HG02623 (cell line): ENCODE data around the gene SGK1.
"Not testable (repeated sequence)": the region's sequence is repeated elsewhere in the genome, so short reads cannot be mapped to it uniquely, and the experiment has no call there.

Source experiments
- ATAC-seq: cut with Tn5 transposase; IDR thresholded peaks from one replicate; pipeline ENCODE4 v1.9.1; 2021; ENCODE audit warnings: moderate library complexity; ENCODE audit not compliant: unreplicated experiment

Gene SGK1

DNA sequence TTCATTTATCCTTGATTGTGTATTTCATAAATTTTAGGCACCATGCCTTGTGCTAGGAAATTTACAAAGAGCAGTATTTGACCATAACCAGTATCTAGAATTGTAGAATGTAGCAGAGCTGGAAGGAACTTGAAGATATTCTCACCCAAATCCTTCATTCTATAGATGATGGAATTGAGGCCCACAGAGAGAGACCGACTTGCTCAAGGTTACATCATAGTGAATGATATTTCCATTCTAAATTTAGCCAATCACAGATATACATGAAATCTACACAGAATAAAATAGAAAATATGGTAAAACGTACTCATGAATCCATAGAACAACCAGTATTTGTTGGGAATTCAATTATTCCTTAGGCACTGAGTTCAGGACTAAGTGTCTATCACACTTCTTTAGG, 10.9 kb upstream of the SGK1 start:
- ATAC-seq: no peak

DNA sequence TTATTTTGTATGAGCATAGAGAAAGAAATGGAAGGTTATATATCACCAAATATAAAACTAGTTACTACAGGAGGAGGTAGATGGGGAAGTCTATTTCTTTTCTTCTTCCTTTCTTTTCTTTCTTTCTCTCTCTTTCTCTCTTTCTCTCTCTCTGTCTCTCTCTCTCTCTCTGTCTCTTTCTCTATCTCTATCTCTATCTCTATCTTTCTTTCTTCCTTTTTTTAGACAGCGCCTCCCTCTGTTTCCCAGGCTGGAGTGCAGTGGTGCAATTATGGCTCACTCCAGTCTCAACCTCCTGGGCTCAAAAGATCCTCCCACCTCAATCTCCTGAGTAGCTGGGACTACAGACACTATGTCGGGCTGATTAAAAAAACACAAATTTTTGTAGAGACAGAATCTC, 10.2 kb upstream of the SGK1 start:
- no peak for ATAC-seq

DNA sequence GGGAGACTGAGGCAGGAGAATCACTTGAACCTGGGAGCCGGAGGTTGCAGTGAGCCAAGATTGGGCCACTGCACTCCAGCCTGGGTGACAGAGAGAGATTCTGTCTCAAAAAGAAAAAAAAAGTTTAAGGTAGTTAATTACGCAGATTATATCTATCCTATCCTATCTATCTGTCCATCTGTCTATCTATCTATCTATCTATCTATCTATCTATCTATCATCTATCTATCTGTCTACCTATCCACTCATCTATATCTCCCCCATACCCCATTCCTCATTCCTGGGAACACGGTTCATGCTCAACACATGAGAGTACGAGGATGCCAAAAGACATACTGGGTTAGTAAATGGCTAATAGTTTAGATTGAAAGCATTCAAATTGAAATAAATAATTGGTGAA, 8.3 kb upstream of the SGK1 start:
- not testable (repeated sequence) for ATAC-seq

DNA sequence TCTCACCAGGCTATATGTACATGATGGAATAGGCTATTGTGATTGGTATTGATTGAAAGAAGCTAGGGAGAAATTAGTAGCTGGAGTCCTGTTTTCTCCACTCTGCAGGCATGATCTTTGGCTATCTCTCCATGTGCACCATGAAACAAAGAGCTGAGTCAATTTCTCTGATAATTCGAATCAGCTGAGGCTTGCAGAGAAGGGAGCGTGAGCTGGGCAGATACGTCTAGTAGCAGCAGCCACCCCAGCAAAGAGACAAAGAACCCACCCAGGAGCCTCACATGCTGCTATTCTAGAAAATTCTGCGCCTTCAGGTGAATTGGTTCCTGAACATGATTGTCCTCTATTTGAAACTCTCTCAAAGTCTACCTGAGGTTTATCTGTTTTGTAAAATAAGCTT, 6.9 kb upstream of the SGK1 start:
- ATAC-seq: no peak

DNA sequence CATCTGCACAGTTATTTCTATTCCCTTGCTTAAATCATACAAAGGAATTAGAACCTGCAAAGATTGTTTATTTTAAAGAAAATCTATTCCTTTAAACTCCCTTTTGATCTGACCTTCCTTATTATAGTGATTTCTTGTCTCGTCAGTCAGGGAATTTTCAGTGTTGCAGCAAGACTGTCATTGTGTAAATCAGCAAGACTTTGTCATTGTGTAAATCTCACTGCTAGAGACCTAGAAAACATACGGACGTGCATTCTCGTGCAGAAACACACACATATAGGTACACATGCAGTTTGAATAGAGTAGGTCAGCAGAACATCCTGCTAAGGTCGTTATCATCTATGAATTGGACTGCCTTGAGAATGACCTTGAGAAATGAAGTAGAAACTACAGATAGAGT, 6.2 kb upstream of the SGK1 start:
- ATAC-seq: no peak

DNA sequence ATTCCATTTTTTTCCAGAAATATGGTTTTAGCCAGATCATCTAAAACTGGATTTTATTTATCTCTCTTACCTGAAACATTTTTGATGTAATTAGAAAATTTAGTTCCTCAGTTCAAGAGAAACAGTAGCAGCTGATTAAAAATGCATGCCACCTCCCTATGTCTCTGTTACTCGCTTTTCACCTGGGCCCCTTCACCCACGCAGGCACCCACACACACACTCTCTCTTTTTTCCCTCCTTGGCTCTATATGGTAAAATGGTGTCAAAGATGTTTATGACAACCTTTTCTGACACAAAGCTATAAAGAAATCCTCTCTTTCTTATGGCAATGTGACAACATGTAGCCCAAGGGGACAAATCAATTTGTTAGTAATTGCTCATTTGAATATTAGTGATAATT, 5.8 kb upstream of the SGK1 start:
- no peak for ATAC-seq

GRCh38 chr6:134323294-134323693, 5.4 kb upstream of the SGK1 start:
- ATAC-seq: no peak

DNA sequence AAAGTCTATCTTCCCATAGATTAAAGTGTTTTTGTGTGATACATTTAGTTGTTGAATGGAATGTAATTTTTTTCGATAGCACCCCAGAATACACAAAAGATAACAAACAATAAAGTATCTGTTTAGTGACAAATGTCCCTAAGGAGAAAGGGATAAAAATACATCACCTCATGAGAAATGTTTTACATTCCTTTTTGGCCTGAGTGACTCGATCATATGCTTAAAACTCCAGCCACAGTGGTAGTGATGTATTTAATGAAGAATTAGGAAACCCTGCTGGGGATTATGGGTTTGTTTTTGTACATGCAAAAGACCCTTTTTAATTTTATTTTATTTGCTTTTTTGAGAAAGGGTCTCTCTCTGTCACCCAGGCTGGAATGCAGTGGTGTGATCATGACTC, 4.3 kb upstream of the SGK1 start:
- ATAC-seq: no peak

- ATAC-seq: no peak
Observed at GRCh38 chr6:134321246-134321645, 3.3 kb upstream of the SGK1 start.

DNA sequence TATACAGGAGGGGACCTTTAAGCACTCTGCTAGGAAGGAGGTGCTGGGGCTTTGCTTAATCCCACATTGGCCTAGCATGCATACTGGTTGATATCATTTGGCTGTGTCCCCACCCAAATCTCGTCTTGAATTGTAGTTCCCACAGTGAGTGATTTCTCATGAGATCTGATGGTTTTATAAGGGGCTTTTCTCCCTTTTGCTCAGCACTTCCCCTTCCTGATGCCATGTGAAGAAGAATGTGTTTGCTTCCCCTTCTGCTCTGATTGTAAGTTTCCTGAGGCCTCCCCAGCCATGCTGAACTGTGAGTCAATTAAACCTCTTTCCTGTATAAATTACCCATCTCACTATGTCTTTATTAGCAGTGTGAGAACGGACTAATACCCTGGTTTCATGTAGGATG, 1.8 kb upstream of the SGK1 start:
- ATAC-seq: not testable (repeated sequence)

DNA sequence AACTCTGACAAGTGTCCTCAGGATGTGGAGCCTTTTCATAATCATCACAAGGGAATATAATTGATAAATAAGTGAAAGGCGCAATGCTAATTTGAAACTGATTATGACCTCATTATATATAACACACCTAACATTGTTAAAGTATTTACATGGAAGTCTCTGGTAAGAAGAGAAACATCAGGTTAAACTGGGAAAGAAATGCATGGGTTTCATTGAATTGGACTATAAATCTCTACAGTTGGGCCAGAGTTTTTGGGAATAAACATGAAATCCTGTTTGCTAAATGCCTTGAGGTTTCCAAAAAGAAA, 1.0 kb upstream of the SGK1 start:
- ATAC-seq: no peak

DNA sequence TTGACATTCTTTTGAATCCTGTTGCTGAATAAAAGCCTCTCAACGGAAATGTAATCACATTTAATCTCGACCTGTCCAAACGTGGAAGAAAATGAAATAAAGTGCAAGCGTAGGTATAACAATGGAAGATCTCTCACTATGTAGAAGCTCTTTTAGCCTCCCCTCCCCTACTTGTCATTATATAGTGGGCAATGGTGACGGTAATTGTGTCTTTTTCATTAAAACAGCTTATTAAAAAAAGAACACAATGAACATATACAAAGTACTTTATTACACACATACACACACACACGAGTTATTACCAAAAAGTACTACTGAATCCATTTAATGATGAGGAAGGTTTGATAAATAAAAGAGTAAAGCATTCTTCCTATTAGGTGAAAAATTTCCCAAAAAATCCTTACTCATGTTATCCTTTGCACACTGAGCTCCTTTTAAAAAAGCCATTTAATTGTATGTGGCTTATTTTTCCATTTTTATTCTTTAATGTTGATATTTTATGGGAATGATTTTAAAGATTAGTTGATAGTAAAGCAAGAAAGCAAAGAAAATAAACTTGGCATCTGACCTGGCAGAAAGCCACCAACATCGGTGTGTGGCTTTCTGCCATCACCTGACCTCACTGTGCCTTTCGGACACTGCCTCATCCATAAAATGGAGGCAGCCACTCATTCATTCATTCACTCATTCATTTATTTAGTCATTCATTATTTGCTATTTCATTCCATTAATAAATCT, 493 bp upstream of the SGK1 start:
- ATAC-seq: no peak

GRCh38 chr6:134316733-134317431, 1.0 kb downstream of the SGK1 start:
- no peak for ATAC-seq

- no peak for ATAC-seq
Observed at GRCh38 chr6:134315974-134316441, 1.9 kb downstream of the SGK1 start.

DNA sequence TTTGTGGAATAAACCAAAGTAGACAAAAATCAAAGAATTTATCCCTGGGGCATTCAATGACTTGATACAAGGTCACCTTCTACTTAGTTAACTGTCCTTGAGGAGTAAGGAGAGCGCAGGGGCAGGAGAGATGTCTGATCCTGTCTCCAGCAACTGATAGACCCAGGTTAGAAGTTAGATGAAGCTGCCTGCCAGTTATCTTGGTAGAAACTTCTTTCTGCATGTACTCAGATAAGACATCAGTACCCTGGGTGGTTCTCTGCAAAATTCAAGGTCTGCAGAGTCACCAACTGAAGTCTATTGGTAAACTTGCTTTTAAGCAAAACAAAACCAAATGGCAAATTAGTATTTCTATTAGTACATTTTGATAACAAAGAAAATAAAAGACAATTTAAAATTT, 2.7 kb downstream of the SGK1 start:
- no peak for ATAC-seq

- ATAC-seq: no peak
Observed at GRCh38 chr6:134314006-134314821, 3.7 kb downstream of the SGK1 start.

- ATAC-seq: no peak
Observed at GRCh38 chr6:134312038-134312660, 5.8 kb downstream of the SGK1 start.

DNA sequence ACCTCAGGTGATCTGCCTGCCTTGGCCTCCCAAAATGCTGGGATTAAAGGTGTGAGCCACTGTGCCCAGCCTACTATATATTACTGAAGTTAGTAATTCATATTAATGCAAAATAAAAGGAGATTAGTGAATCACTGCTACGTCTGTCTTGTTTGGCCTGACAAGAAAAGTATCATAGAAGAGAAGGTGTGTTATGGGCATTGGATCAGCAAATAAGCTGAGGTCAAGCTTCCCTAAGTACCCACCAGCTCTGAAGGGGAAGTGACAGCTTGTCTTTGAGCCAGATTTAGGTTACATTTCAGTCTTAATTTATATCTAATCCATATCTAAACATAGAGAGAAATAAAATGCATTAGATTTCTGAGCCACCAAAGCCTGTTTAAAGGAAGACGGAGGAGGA, 7.1 kb downstream of the SGK1 start:
- no peak for ATAC-seq

DNA sequence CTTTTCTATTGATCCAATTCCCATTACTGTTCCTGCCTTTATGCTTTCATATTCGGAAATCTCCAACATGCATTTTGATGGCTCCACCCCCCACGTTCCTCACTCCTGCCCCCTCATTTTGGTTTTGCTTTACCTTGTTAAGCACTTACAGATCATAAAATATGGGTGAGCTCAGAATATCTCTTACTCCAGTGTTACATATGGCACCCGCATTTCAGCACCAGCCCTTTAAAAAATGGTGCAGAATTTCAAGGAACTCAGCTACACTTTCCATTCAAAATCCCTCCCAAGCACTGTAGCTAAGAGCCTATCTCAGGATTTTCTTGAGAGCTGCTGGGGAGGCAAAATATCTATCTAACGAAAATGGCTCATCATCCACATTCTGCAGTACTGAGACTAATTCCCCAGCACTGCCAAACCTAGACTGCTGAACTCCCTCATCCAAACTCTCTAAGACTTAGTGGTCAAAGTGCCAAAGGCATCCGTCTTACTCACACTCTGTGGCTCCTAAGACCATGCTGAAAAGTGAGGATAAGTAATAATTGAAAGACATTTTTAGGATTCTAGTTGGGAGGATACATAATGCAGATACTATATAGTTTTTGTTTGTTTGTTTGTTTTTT, 7.8 kb downstream of the SGK1 start:
- ATAC-seq: no peak

DNA sequence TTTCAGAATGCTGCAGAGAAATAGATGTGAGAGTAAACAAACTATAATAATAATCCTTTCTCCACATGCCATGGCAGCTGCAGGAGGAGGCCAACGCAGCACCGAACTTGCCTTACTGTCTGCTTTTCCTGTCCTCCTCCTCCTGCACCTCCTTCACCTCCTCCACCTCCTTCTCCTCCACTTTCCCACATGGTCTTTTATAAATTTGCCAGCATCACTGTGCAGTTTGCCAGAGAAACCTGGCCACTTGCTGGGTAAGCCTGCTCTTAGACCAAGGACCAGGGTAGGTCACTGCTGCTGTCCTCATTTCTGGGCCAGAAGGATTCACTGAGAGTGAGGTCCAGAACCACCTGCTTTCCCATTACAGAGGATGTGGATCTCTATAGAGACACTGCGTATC, 8.7 kb downstream of the SGK1 start:
- no peak for ATAC-seq

- ATAC-seq: no peak
Observed at GRCh38 chr6:134308800-134309199, 9.1 kb downstream of the SGK1 start.
